HPDE6-E6E7 (cell line): Measurements from ENCODE around the gene PAK4.
"Not testable (repeated sequence)": the region's sequence is repeated elsewhere in the genome, so short reads cannot be mapped to it uniquely, and the experiment has no call there.

Experiments
- DNase-seq: peaks from one replicate; pipeline ENCODE4 v3.0.0; 2011; ENCODE audit warnings: missing footprints; ENCODE audit errors: extremely low spot score

The PAK4 gene

DNA sequence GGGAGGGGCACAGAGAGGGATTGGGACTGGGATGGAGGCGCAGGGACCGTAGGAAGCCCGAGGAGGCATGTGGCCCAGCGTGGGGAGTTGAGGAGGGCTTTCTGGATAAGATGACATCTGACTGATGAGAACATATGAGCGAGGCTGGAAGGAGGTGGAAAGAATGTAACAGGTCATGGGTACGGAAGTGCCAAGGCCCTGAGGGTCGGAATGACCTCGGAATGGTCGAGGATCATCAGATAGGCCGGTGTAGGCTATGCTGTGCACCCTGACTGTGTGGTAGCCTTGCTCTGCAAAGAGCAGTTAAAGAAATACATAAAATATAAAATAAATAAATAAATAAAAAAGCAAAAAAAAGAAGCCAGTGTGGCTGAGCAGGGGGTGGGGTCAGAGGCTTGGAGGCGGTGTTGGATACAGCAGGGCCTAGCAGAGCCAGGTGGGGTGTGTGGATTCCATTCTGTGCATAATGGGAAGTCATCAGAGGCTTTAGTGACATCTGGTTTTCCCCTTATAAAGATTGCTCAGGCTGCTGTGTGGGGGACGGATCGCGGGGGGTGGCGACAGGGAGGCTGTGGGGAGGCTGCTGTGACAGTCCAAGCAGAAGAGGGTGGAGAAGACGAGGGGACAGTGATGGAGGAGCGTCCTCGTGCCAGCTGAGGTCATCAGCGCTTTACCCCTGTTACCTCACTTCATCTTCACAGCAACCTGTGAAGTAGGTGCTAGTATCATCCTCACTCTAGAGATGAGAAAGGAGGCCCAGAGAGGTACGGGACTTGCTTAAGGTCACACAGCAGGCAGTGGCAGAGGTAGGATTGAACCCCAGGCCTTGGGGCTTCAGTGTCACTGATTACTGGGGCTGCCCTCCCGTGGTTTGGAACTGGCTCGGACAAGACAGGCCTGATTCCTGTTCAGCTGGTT lies 5.0 kb downstream of the PAK4 start:
- no peak for DNase-seq

- DNase-seq: no peak
Observed at GRCh38 chr19:39131255-39131755, 5.7 kb downstream of the PAK4 start.

DNA sequence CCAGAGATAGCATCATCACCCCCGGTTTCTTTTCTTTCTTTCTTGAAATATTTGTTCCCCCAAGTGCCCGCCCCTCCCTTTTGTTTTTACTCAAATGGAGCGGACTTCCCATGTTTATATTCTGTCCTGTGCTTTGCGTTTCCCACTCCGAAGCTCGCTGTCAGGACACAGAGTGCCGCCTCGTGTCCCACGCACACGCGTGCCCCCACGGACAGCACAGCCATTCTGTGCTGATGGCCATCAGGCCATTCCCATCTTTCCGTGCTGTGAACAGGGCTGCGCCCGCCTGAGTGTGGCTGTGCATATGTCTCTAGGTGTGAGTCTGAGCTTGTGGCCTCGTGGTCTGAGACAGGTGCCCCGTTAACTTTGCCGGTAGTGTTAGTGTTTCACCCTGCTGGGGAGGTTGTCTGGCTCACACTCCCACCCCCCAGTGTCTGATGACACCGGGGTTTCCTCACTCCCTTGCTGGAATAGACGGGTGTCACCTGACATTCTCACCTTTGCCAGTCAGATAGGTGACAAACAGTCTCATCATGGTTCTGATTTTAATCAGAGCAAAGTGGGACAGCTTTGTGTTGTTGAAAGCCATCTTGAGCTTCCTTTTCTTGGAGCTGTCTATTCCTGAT lies 6.9 kb downstream of the PAK4 start:
- DNase-seq: no peak

GRCh38 chr19:39133431-39134270 lies 8.1 kb downstream of the PAK4 start:
- no peak for DNase-seq

- no peak for DNase-seq
Observed at GRCh38 chr19:39135701-39136100, 10.1 kb downstream of the PAK4 start.

GRCh38 chr19:39136225-39136940 lies 10.8 kb downstream of the PAK4 start:
- DNase-seq: no peak

DNA sequence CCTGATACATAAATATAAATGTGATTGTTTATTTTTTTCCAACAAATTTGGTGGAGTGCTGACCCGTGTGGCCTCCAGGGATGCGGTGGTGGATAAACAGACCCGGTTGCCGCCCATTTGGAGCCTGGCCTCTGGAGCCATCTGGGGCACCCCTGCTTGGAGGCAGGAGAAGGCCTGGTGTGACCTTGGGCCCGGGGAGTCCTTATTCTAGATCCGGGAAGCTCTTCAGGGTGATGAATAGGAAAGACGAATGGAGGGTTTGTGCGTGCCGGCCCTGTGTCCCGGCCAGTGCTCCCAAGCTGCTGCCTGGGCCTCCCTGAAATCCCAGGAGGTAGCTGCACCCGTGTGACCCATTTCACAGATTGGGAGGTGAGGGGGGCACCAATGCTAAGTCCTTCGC lies 11.5 kb downstream of the PAK4 start:
- no peak for DNase-seq

- no peak for DNase-seq
Observed at GRCh38 chr19:39138221-39139211, 12.9 kb downstream of the PAK4 start.

DNA sequence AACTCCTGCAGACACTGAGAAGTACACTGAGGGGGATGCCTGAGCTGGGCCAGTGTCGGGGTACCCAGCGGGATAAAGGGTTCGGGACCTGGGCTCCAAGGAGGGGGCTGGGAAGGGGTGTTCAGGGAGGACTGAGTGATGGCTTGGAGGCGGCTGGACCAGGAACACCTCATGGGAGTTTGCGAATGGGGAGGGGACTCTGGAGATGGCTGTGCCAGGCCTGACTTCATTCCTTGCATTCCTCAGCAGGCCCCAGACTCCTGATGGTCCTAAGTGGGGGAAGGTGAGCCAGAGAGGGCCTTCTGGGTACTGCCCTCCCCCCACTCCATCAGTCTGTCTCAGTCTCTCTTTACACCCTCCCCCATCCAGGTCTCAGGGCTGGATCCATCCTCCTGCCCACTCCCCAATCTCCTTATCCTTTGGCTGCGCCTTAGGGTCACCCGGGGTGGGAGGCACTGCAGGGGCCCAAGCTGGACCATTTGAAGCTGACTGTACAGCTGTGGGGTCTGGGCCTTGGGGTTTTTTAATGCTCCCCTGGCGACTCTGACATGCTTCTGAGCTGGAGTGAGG lies 13.8 kb downstream of the PAK4 start:
- no peak for DNase-seq

- no peak for DNase-seq
Observed at GRCh38 chr19:39139971-39140453, 14.4 kb downstream of the PAK4 start.

DNA sequence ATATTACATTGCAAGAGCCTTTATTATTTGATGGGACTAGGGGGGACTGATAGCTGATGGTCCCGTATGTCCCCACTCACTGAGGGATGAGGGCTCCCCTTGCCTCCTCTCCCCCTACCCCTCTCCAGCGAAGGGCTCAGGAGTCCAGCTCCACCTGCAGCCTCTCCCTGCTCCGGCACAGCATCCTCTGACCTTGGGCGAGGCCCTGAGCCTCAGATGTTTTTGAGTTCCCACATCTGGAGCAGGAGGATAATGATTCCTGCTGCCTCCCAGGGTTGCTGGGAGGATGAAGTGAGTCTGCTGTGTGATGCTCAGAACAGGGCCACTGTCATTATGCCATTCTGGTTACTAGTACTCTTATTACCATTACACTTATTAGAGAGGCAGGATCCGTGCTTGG lies 15.0 kb downstream of the PAK4 start:
- no peak for DNase-seq

- no peak for DNase-seq
Observed at GRCh38 chr19:39141929-39142328, 16.3 kb downstream of the PAK4 start.

DNA sequence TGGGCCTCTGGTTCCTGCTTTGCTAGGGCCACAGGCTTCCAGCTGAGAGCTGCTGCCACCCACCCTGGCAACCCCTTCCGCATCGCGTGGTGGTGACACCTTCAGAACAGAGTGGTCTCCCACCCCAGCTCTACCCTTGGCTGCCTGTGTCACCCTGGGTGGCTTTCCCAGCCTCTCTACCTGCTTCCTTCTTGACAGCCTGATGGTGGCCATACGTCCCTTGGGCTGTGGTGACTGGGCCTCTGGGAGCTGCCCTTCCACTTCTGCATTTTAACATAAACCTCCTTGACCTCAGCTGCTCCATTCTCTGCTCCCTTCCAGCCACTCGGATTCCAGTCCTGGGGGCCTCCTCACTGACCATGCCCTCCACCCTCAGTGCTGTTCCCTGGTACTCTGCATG lies 17.0 kb downstream of the PAK4 start:
- DNase-seq: no peak

- not testable (repeated sequence) for DNase-seq
Observed at GRCh38 chr19:39143757-39144289, 18.2 kb downstream of the PAK4 start.

GRCh38 chr19:39144290-39145071 lies 18.9 kb downstream of the PAK4 start:
- DNase-seq: no peak

DNA sequence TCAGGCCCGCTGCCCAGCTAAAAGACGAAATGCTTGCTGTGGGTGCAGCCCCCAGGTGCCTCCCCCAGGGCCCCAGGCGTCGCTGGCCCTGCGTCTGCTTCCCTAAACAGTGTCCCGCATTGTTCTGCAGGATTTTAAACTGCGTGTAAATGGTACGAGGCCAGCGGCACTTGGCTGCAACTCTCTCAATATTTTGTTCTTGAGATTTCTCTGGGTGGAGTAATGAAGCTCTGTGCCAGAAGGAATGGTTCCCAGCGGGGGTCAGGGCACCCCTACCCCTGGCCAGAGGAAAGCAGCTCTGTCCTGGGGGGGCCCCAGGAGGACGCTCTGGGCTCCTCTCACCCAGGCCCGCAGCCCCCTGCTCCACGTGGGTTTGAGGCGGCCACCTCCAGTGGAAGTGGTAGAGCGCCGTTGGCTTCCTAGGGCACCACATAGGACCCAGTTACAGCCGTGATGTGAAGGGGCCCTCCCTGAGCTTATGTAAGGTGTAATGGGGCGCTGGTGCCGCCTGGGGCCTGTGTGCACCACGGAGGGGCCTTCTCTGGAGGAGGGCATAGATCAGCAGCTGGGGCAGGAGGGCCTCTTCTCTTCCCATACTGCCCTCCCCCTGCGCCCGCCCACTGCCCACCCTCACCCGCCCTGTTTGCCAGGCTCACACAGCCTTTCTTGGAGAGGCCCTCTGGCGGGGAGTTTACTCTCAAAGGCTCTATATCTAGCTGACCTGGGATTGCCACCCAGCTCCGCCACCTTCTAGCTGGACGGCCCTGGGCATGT lies 19.8 kb downstream of the PAK4 start:
- DNase-seq: no peak

DNA sequence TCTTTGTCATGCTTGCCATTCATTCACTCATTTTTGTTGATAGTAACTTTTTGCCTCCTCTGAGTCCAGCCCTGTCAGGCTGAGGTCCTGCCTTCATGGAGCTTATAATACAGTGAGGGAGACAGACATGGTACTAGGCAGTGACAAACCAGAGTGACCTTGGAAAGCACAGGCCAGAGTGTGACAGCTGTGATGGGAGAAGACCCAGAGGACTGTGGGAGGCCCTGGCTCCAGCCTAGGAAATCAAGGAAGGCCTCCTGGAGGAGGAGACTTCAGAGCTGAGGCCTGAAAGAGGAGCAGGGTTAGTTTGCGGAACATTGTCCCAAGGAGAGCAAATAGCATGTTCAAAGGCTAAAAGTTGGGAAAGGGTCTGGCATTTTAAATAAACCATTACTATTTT lies 20.5 kb downstream of the PAK4 start:
- DNase-seq: no peak
